Ovary (tissue), 9 donors: ENCODE measurements around the gene FURIN. TPM values are rescaled to one million over a fixed set of nuclear protein-coding genes. Genes with fewer than 3 reads are reported as not detected.

Experiments used
- DNase-seq, 5 donors: peaks; one replicate each; pipeline ENCODE4 v3.0.0-alpha.2; 2019 to 2020
- H3K27ac ChIP-seq, 2 donors: fragments of 200-600 bp; one replicate each; pipeline versions ENCODE4 v1.5.1 to v1.8.0; 2019 to 2022
- H3K27me3 ChIP-seq: fragments of 200-600 bp; one replicate; pipeline ENCODE4 v1.8.0; 2022
- H3K36me3 ChIP-seq: fragments of 200-600 bp; sonication (generic); one replicate; pipeline ENCODE4 v1.5.1; 2019
- H3K4me1 ChIP-seq: one replicate; pipeline ENCODE4 v1.8.1; 2013; ENCODE audit warnings: mild to moderate bottlenecking, moderate library complexity; ENCODE audit not compliant: insufficient read depth
- H3K4me3 ChIP-seq: fragments of 200-600 bp; sonication (generic); one replicate; pipeline ENCODE4 v1.5.1; 2017
- H3K9me3 ChIP-seq, 2 donors: fragments of 200-600 bp in 1 of 2; sonication (generic) in 1 of 2; one replicate each; pipeline versions ENCODE4 v1.5.1 to v1.8.1; 2013 to 2019; ENCODE audit warnings: mild to moderate bottlenecking in 1 of 2, moderate library complexity in 1 of 2
- EP300 ChIP-seq: sonication (generic); formaldehyde crosslinking; IDR thresholded peaks from one replicate; pipeline ENCODE4 v1.6.1; 2017; ENCODE audit warnings: antibody characterized with exemption
- POLR2A ChIP-seq: fragments of 450-650 bp; IDR thresholded peaks from one replicate; pipeline ENCODE4 v1.6.1; 2017; ENCODE audit warnings: antibody characterized with exemption, mild to moderate bottlenecking, moderate library complexity
- WGBS, 3 donors: extraction: QIAGEN DNeasy Blood & Tissue Kit in 1 of 3; methylation state at CpG; one replicate each; pipeline versions ENCODE4 v1.1.5 to v1.1.7; 2013 to 2017; 5-methylcytosine and 5-hydroxymethylcytosine counted together
- intact Hi-C, 4 donors: fragments of 100-400 bp; cut with DNase I; formaldehyde crosslinking; loops; one replicate each; pipeline versions ENCODE4 v1.11.0 to v1.15.1; 2022 to 2023
- polyA plus RNA-seq, 2 donors: library from polyadenylated mRNA; stranded (reverse); fragments of 200-250 nt in 1 of 2; fragments of 350-450 nt in 1 of 2; fragmentation: Illumina TruSeq in 1 of 2; extraction: RNeasy Lipid Tissue Mini Kit (QIAGEN cat#74804) in 1 of 2; gene quantifications; one replicate each; pipeline ENCODE4 v1.2.3, GENCODE V29; 2013 to 2014
- total RNA-seq, 7 donors: library from RNA; depleted of rRNA in 2 of 7; stranded (reverse); fragments of >200 nt in 2 of 7; fragmentation: NEBNext Ultra II Directional in 3 of 7; extraction: Animal tissue kit (Norgen Biotek cat#: 25700) in 3 of 7; gene quantifications; one replicate each; pipeline versions ENCODE4 v1.1.0 to v1.2.4, GENCODE V29; 2016 to 2023
- TF ChIP-seq, protein P1 (sequence below), 3 donors: fragments of 450-650 bp in 2 of 3; fragments of 200-600 bp in 1 of 3; IDR thresholded peaks; one replicate each; pipeline versions ENCODE4 v1.5.1 to v1.8.0; 2016 to 2022; ENCODE audit warnings: antibody characterized with exemption in 3 of 3, mild to moderate bottlenecking in 1 of 3
- donor health status: DM: no; HTN: no; CAD: no; lungs with moderate emphysema.
- donor health status: DM: no; HTN: no; CAD: no.
- donor health status: Bipolar disorder and iron deficiency.
- donor health status: DM: yes; HTN: yes; CAD: no.
- donor health status: DM: no; HTN: no; CAD: no.
- donor health status: DM: yes; HTN: yes; CAD: no.

Gene FURIN
- total and polyA plus RNA-seq, 9 donors, result 6.2 to 38.6 (median 33.7) TPM

DNA sequence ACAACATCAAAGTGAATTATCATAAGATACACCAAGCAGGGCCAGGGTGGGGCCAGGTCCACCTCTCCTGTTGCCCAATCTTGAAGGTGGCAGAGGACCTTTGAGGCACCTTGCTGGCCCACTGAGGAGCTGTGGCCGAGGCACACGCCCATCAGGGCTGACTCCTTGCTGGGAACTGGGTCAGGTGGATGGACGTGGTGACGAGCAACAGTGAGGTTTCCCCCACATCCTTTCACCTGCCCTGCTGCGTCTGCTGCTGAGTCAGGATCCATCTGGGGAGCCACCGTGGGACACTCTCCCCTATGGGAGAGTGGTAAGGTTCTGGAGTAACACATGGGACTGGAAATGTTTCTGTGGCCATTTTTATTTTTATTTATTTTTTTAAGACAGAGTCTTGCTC is 17.3 kb upstream of the FURIN start:
- Histone ChIP-seq H3K9me3 (no peaks in the 10 kb centered on the region), H3K4me3 (no peak overlapping the region), H3K36me3 (no peaks in the 10 kb centered on the region), H3K27ac (no peak overlapping the region), H3K4me1 (no peaks in the 10 kb centered on the region), H3K27me3 (no peaks in the 10 kb centered on the region)
- no peak for TF ChIP-seq EP300
- TF ChIP-seq, protein P1, sequence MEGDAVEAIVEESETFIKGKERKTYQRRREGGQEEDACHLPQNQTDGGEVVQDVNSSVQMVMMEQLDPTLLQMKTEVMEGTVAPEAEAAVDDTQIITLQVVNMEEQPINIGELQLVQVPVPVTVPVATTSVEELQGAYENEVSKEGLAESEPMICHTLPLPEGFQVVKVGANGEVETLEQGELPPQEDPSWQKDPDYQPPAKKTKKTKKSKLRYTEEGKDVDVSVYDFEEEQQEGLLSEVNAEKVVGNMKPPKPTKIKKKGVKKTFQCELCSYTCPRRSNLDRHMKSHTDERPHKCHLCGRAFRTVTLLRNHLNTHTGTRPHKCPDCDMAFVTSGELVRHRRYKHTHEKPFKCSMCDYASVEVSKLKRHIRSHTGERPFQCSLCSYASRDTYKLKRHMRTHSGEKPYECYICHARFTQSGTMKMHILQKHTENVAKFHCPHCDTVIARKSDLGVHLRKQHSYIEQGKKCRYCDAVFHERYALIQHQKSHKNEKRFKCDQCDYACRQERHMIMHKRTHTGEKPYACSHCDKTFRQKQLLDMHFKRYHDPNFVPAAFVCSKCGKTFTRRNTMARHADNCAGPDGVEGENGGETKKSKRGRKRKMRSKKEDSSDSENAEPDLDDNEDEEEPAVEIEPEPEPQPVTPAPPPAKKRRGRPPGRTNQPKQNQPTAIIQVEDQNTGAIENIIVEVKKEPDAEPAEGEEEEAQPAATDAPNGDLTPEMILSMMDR (IDR thresholded peaks at IDR 0.05), result no peak
- TF ChIP-seq POLR2A, result no peak
- DNase-seq, result no peak
- intact Hi-C loops, result no loop called here
- WGBS, 3 donors, result 79 to 85% (median 82%) methylated on average over 6 of the region's 6 CpGs

- DNase-seq, result no peak
- Histone ChIP-seq H3K27ac (no peak overlapping the region), H3K4me1 (no peaks in the 10 kb centered on the region), H3K36me3 (no peaks in the 10 kb centered on the region), H3K4me3 (no peak overlapping the region), H3K27me3 (no peaks in the 10 kb centered on the region), H3K9me3 (no peaks in the 10 kb centered on the region)
- intact Hi-C loops, result no loop called here
- TF ChIP-seq, protein P1 (IDR thresholded peaks at IDR 0.05), result no peak
- TF ChIP-seq EP300 (no peak), POLR2A (no peak)
- WGBS, 3 donors, result 73 to 82% (median 81%) methylated on average over 5 of the region's 5 CpGs
Measured at GRCh38 chr15:90851940-90852339, 16.4 kb upstream of the FURIN start.

DNA sequence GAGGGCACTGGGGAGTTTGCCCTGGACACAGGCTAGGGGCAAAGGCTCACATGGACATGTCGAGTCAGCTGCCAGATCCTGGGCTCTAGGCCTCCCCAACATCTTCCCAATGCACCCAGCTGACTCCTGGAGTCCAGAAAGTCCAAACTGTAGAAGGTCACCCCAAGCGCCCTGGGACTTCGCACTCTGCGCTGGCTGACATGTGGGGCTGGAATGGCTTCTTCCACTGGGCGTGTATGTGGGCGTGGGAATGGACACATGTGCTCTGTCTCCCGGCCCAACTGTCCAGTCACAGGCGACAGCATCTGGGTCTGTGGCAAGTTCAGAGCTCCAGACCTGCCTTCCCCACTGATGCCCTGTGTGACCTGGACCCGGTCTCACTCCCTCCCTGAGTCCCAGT is 13.2 kb upstream of the FURIN start:
- intact Hi-C loops, result no loop called here
- TF ChIP-seq, protein P1 (IDR thresholded peaks at IDR 0.05), result no peak
- no peak for TF ChIP-seq POLR2A
- TF ChIP-seq EP300, result no peak
- 74 to 80% (median 79%) methylated on average over 9 of the region's 9 CpGs for WGBS, 3 donors
- Histone ChIP-seq H3K4me3 (no peak overlapping the region), H3K27ac (no peak overlapping the region), H3K36me3 (no peaks in the 10 kb centered on the region), H3K4me1 (no peaks in the 10 kb centered on the region), H3K9me3 (no peaks in the 10 kb centered on the region), H3K27me3 (no peaks in the 10 kb centered on the region)
- no peak for DNase-seq

DNA sequence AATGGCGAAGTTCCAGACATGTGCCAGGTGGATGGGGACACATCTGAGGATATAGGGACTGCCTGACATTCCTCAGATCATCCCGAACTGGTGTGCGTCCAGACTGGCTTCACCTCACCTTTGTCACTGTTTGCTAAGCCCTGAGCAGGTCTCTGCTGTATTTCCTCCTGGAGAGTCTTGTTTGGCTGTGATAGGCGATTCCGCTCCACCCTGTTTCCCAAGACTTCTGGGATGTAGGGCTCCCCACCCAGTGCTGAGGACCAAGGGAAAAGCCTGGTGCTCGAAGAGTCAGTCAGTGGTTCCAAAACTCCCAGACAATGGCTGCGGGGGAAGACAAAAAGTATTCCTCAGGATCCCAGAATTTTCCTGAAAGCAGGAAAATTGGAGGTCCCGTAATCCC is 11.1 kb upstream of the FURIN start:
- no peaks in the 10 kb centered on the region for H3K9me3 ChIP-seq
- H3K36me3 ChIP-seq, result no peaks in the 10 kb centered on the region
- DNase-seq, result no peak
- intact Hi-C loops, result no loop called here
- H3K4me3 ChIP-seq, result no peak overlapping the region
- WGBS, 3 donors, result 85 to 90% (median 87%) methylated on average over 8 of the region's 8 CpGs
- no peaks in the 10 kb centered on the region for H3K4me1 ChIP-seq
- TF ChIP-seq, protein P1 (IDR thresholded peaks at IDR 0.05), result no peak
- TF ChIP-seq POLR2A (no peak), EP300 (no peak)
- no peaks in the 10 kb centered on the region for H3K27me3 ChIP-seq
- no peak overlapping the region for H3K27ac ChIP-seq
